B cell (primary cell): ENCODE measurements around the gene BEND5.

Source experiments
- EZH2 ChIP-seq: IDR thresholded peaks from 2 replicates; pipeline ENCODE4 v1.6.1; 2012; ENCODE audit warnings: borderline replicate concordance, low read depth, mild to moderate bottlenecking, moderate library complexity, low read length; ENCODE audit not compliant: insufficient read depth, poor library complexity, severe bottlenecking
- TF ChIP-seq, protein P1 (sequence below): fragments of 200-600 bp; IDR thresholded peaks from one replicate; pipeline ENCODE4 v1.8.0; 2022; ENCODE audit warnings: antibody characterized with exemption, mild to moderate bottlenecking

DNA sequence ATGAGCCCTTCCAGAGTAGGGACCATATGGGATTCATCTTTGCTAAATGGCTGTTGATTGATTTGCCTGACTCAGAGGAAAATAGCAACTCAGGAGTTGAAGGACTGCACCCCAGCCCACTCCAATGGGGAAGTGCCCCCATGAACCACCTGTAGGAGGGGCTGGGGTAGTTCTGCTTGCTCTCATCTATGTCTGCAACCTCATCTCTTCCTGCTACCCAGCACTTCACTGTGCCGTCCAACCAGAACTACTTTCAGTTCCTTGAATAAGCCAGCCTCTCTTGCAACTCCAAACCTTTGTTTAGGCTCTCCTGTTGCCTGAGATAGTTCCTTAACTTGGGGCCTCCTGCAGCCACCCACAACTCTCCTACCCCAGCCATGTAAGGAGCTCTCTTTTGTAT, 26.6 kb downstream of the BEND5 start:
- TF ChIP-seq, protein P1, sequence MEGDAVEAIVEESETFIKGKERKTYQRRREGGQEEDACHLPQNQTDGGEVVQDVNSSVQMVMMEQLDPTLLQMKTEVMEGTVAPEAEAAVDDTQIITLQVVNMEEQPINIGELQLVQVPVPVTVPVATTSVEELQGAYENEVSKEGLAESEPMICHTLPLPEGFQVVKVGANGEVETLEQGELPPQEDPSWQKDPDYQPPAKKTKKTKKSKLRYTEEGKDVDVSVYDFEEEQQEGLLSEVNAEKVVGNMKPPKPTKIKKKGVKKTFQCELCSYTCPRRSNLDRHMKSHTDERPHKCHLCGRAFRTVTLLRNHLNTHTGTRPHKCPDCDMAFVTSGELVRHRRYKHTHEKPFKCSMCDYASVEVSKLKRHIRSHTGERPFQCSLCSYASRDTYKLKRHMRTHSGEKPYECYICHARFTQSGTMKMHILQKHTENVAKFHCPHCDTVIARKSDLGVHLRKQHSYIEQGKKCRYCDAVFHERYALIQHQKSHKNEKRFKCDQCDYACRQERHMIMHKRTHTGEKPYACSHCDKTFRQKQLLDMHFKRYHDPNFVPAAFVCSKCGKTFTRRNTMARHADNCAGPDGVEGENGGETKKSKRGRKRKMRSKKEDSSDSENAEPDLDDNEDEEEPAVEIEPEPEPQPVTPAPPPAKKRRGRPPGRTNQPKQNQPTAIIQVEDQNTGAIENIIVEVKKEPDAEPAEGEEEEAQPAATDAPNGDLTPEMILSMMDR, result peak; percentile 83
- no peak for TF ChIP-seq EZH2
